Right lobe of liver (tissue), 4 donors: ENCODE measurements around the gene CACNA1C.

Experiments
- POLR2A ChIP-seq: fragments of 450-650 bp; IDR thresholded peaks from one replicate; pipeline ENCODE4 v1.6.1; 2017; ENCODE audit warnings: antibody characterized with exemption, mild to moderate bottlenecking
- TF ChIP-seq, protein P1 (sequence below), 4 donors: fragments of 200-600 bp in 3 of 4; fragments of 450-650 bp in 1 of 4; IDR thresholded peaks; one replicate each; pipeline versions ENCODE4 v1.5.1 to v1.8.0; 2016 to 2022; ENCODE audit warnings: antibody characterized with exemption in 4 of 4, mild to moderate bottlenecking in 2 of 4
- donor health status: DM: no; HTN: no; CAD: no.
- donor health status: DM: no; HTN: no; CAD: no.
- donor health status: DM: no; HTN: yes; CAD: no.

DNA sequence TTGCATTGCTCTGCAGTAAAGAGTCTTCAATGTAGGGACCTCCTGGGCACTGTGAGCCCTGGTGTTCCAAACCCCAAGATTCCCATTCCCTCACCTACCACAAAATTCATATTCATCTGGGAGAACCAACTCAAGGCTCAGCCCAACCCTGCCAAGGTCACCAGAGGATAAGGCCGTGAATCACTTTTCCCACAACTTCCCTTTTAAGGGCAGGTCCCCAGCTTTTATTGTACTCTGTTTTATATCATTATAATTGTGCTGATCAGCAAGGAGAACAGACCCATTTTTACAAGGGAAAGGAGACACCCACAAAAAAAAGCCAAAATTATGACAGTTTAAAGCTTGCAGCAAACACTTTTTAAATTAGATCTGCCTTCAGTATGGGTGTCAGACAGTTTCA lies 379.0 kb downstream of the CACNA1C start:
- TF ChIP-seq, protein P1, sequence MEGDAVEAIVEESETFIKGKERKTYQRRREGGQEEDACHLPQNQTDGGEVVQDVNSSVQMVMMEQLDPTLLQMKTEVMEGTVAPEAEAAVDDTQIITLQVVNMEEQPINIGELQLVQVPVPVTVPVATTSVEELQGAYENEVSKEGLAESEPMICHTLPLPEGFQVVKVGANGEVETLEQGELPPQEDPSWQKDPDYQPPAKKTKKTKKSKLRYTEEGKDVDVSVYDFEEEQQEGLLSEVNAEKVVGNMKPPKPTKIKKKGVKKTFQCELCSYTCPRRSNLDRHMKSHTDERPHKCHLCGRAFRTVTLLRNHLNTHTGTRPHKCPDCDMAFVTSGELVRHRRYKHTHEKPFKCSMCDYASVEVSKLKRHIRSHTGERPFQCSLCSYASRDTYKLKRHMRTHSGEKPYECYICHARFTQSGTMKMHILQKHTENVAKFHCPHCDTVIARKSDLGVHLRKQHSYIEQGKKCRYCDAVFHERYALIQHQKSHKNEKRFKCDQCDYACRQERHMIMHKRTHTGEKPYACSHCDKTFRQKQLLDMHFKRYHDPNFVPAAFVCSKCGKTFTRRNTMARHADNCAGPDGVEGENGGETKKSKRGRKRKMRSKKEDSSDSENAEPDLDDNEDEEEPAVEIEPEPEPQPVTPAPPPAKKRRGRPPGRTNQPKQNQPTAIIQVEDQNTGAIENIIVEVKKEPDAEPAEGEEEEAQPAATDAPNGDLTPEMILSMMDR (IDR thresholded peaks at IDR 0.05), result no peak
- TF ChIP-seq POLR2A, result no peak
